Liver (tissue), 9 donors: Measurements from ENCODE around the gene TTLL3. TPM values are rescaled to one million over a fixed set of nuclear protein-coding genes. Genes with fewer than 3 reads are reported as not detected.
"Not testable (repeated sequence)": the region's sequence is repeated elsewhere in the genome, so short reads cannot be mapped to it uniquely, and the experiment has no call there.

Source experiments
- DNase-seq: peaks from one replicate; pipeline ENCODE4 v3.0.0-alpha.2; 2017; ENCODE audit warnings: low spot score
- H3K27ac ChIP-seq, 2 donors: one replicate each; pipeline ENCODE4 v1.7.0; 2013; ENCODE audit warnings: inconsistent platforms in 2 of 2, low read length in 2 of 2, control low read depth in 1 of 2, low read depth in 1 of 2, mild to moderate bottlenecking in 1 of 2
- H3K27me3 ChIP-seq, 4 donors: one replicate each; pipeline versions ENCODE4 v1.6.1 to v1.7.0; 2013; ENCODE audit warnings: low read length in 3 of 4, inconsistent platforms in 1 of 4, mild to moderate bottlenecking in 1 of 4, moderate library complexity in 1 of 4; ENCODE audit not compliant: control insufficient read depth in 4 of 4, insufficient read depth in 4 of 4
- H3K36me3 ChIP-seq, 4 donors: one replicate each; pipeline versions ENCODE4 v1.6.1 to v1.7.0; 2013; ENCODE audit warnings: low read length in 3 of 4, mild to moderate bottlenecking in 3 of 4, low read depth in 1 of 4, moderate library complexity in 1 of 4; ENCODE audit not compliant: control insufficient read depth in 4 of 4, insufficient read depth in 3 of 4
- H3K4me1 ChIP-seq, 4 donors: one replicate each; pipeline versions ENCODE4 v1.6.1 to v1.7.0; 2013; ENCODE audit warnings: low read length in 3 of 4, mild to moderate bottlenecking in 3 of 4, moderate library complexity in 1 of 4; ENCODE audit not compliant: control insufficient read depth in 4 of 4, insufficient read depth in 4 of 4
- H3K4me3 ChIP-seq, 3 donors: one replicate each; pipeline versions ENCODE4 v1.6.1 to v1.7.0; 2013; ENCODE audit warnings: low read length in 3 of 3, control low read depth in 1 of 3, low read depth in 1 of 3, mild to moderate bottlenecking in 1 of 3
- H3K9ac ChIP-seq, 2 donors: one replicate each; pipeline ENCODE4 v1.7.0; 2013; ENCODE audit warnings: low read length in 2 of 2, mild to moderate bottlenecking in 2 of 2, moderate library complexity in 2 of 2, control low read depth in 1 of 2, low read depth in 1 of 2
- H3K9me3 ChIP-seq, 4 donors: one replicate each; pipeline versions ENCODE4 v1.6.1 to v1.7.0; 2013; ENCODE audit warnings: low read length in 3 of 4; ENCODE audit not compliant: control insufficient read depth in 4 of 4
- CTCF ChIP-seq: fragments of 150-350 bp; IDR thresholded peaks from 2 replicates; pipeline ENCODE4 v1.5.1; 2017; ENCODE audit warnings: improper control_type of control experiment, low read depth, low read length; ENCODE audit not compliant: missing input control
- FOXA1 ChIP-seq: IDR thresholded peaks from 2 replicates; pipeline ENCODE4 v1.6.1; 2016; ENCODE audit warnings: antibody characterized with exemption
- FOXA2 ChIP-seq: IDR thresholded peaks from 2 replicates; pipeline ENCODE4 v1.6.1; 2016; ENCODE audit warnings: antibody characterized with exemption
- HNF4A ChIP-seq, 2 donors: conservative IDR thresholded peaks; 2 replicates each; pipeline ENCODE4 v1.6.1; 2016; ENCODE audit warnings: antibody characterized with exemption in 2 of 2, mild to moderate bottlenecking in 2 of 2
- HNF4G ChIP-seq: IDR thresholded peaks from 2 replicates; pipeline ENCODE4 v1.6.1; 2016; ENCODE audit warnings: antibody characterized with exemption
- MAX ChIP-seq: IDR thresholded peaks from 2 replicates; pipeline ENCODE4 v1.6.1; 2016; ENCODE audit warnings: antibody characterized with exemption
- NR2F2 ChIP-seq: IDR thresholded peaks from 2 replicates; pipeline ENCODE4 v1.6.1; 2016; ENCODE audit warnings: antibody characterized with exemption
- RAD21 ChIP-seq, 2 donors: IDR thresholded peaks; 2 replicates each; pipeline ENCODE4 v1.6.1; 2016; ENCODE audit warnings: antibody characterized with exemption in 2 of 2, mild to moderate bottlenecking in 2 of 2
- REST ChIP-seq: IDR thresholded peaks from 2 replicates; pipeline ENCODE4 v1.6.1; 2016; ENCODE audit warnings: antibody characterized with exemption, mild to moderate bottlenecking
- TAF1 ChIP-seq: conservative IDR thresholded peaks from 2 replicates; pipeline ENCODE4 v1.6.1; 2016; ENCODE audit warnings: antibody characterized with exemption, mild to moderate bottlenecking
- YY1 ChIP-seq: IDR thresholded peaks from 2 replicates; pipeline ENCODE4 v1.6.1; 2016; ENCODE audit warnings: antibody characterized with exemption, mild to moderate bottlenecking
- ZBTB33 ChIP-seq: IDR thresholded peaks from 2 replicates; pipeline ENCODE4 v1.6.1; 2016; ENCODE audit warnings: antibody characterized with exemption
- WGBS: extraction: QIAGEN DNeasy Blood & Tissue Kit; methylation state at CpG from one replicate; pipeline ENCODE4 v1.1.7; 2013; 5-methylcytosine and 5-hydroxymethylcytosine counted together
- polyA plus RNA-seq, 2 donors: library from polyadenylated mRNA; stranded (reverse) in 1 of 2; unstranded in 1 of 2; fragments of 200-250 nt in 1 of 2; fragments of >200 nt in 1 of 2; fragmentation: Nextera tagmentation in 1 of 2; extraction: Ambion mirVana in 1 of 2; gene quantifications; one replicate each; pipeline versions ENCODE4 v1.2.1 to v1.2.3, GENCODE V29; 2013 to 2015
- total RNA-seq, 2 donors: library from RNA; depleted of rRNA; stranded (reverse); fragments of >200 nt; gene quantifications; one replicate each; pipeline ENCODE4 v1.2.3, GENCODE V29; 2014
- donor health status: healthy.
- donor health status: healthy.
- donor health status: healthy.
- donor health status: healthy.
- donor health status: healthy.

The TTLL3 gene
- total and polyA plus RNA-seq, 4 donors: 2.8 to 19.6 (median 6.5) TPM

- Histone ChIP-seq H3K9ac (no peak overlapping the region), H3K4me1 (peaks cover 0 to 8% (median 3%) of the 10 kb centered on the region in 4 donors), H3K9me3 (no peaks in the 10 kb centered on the region), H3K4me3 (no peak overlapping the region), H3K36me3 (no peaks in the 10 kb centered on the region), H3K27me3 (no peaks in the 10 kb centered on the region), H3K27ac (no peak overlapping the region)
- DNase-seq: no peak
- TF ChIP-seq REST (no peak), NR2F2 (no peak), HNF4G (no peak), TAF1 (no peak), FOXA2 (no peak), ZBTB33 (no peak), MAX (no peak), CTCF (no peak), HNF4A (conservative IDR thresholded peaks at IDR 0.05) (no peak), RAD21 (IDR thresholded peaks at IDR 0.05) (no peak), FOXA1 (no peak), YY1 (no peak)
- 82% methylated on average over 16 of the region's 16 CpGs for WGBS
Measured at GRCh38 chr3:9864200-9864927, 54.3 kb downstream of the TTLL3 start.

- not testable (repeated sequence) for H3K9me3 ChIP-seq, H3K36me3 ChIP-seq, DNase-seq, H3K9ac ChIP-seq, H3K27ac ChIP-seq, H3K27me3 ChIP-seq, H3K4me3 ChIP-seq, H3K4me1 ChIP-seq
- WGBS: 93% methylated on average over 10 of the region's 10 CpGs
Measured at GRCh38 chr3:9865125-9865637, 55.1 kb downstream of the TTLL3 start.
